Keratinocyte (primary cell): ENCODE data around the gene SLC16A2. TPM values are rescaled to one million over a fixed set of nuclear protein-coding genes. Genes with fewer than 3 reads are reported as not detected.
A peak's percentile ranks its signal among the peaks of the same experiment; 100 is the strongest.

Experiments
- DNase-seq: peaks from one replicate; pipeline ENCODE4 v3.0.0-alpha.2; 2011; ENCODE audit warnings: low read depth, missing footprints, low spot score
- FAIRE-seq: peaks from 2 replicates; lab custom pipeline; 2011; peaks lifted over from hg19 to GRCh38; lab: Jason Lieb, UNC
- H2AFZ ChIP-seq: 2 replicates; pipeline ENCODE4 v1.6.0; 2012; ENCODE audit warnings: low read length, control low read depth, inconsistent platforms; ENCODE audit not compliant: control insufficient read depth
- H3K27ac ChIP-seq: 2 replicates; pipeline ENCODE4 v1.5.1; 2011; ENCODE audit warnings: low read length; ENCODE audit not compliant: control insufficient read depth, insufficient read depth
- H3K27me3 ChIP-seq: 3 replicates; pipeline ENCODE4 v1.6.0; 2011; ENCODE audit warnings: low read length; ENCODE audit not compliant: control insufficient read depth, insufficient read depth; ENCODE audit errors: extremely low read depth
- H3K36me3 ChIP-seq, 2 experiments: 2 replicates in 1 of 2; 3 replicates in 1 of 2; pipeline ENCODE4 v1.5.1; 2011; ENCODE audit warnings: low read length in 2 of 2, mild to moderate bottlenecking in 1 of 2; ENCODE audit not compliant: control insufficient read depth in 2 of 2, insufficient read depth in 2 of 2; ENCODE audit errors: extremely low read depth in 1 of 2
- H3K4me1 ChIP-seq: 3 replicates; pipeline ENCODE4 v1.5.1; 2011; ENCODE audit warnings: low read length; ENCODE audit not compliant: control insufficient read depth, insufficient read depth; ENCODE audit errors: extremely low read depth
- H3K4me2 ChIP-seq: 3 replicates; pipeline ENCODE4 v1.6.0; 2011; ENCODE audit warnings: low read depth, low read length; ENCODE audit not compliant: control insufficient read depth, insufficient read depth; ENCODE audit errors: extremely low read depth
- H3K4me3 ChIP-seq, 3 experiments: fragments of 200-600 bp in 1 of 3; sonication (generic) in 1 of 3; 2 replicates in 2 of 3; 3 replicates in 1 of 3; pipeline ENCODE4 v1.5.1; 2011 to 2016; ENCODE audit warnings: low read length in 3 of 3, mild to moderate bottlenecking in 3 of 3, control low read depth in 2 of 3, inconsistent platforms in 1 of 3, low read depth in 1 of 3, mixed read lengths in 1 of 3, mixed run types in 1 of 3, moderate library complexity in 1 of 3; ENCODE audit not compliant: control insufficient read depth in 2 of 3, insufficient read depth in 2 of 3; ENCODE audit errors: extremely low read depth in 1 of 3
- H3K79me2 ChIP-seq: 2 replicates; pipeline ENCODE4 v1.6.0; 2012; ENCODE audit warnings: low read length; ENCODE audit not compliant: control insufficient read depth, insufficient read depth
- H3K9ac ChIP-seq: 3 replicates; pipeline ENCODE4 v1.6.0; 2011; ENCODE audit warnings: low read length; ENCODE audit not compliant: control insufficient read depth, insufficient read depth; ENCODE audit errors: extremely low read depth
- H3K9me1 ChIP-seq: 3 replicates; pipeline ENCODE4 v1.6.0; 2011; ENCODE audit warnings: low read length; ENCODE audit not compliant: control insufficient read depth, insufficient read depth; ENCODE audit errors: extremely low read depth
- H3K9me3 ChIP-seq: 2 replicates; pipeline ENCODE4 v1.5.1; 2012; ENCODE audit warnings: low read depth, low read length; ENCODE audit not compliant: control insufficient read depth
- H4K20me1 ChIP-seq: 3 replicates; pipeline ENCODE4 v1.6.0; 2011; ENCODE audit warnings: low read length; ENCODE audit not compliant: control insufficient read depth, insufficient read depth; ENCODE audit errors: extremely low read depth
- EZH2 ChIP-seq: IDR thresholded peaks from one replicate; pipeline ENCODE4 v1.6.1; 2012; ENCODE audit warnings: inconsistent platforms, mild to moderate bottlenecking, low read length, moderate library complexity
- dilution Hi-C: fragments of 300-500 bp; cut with MboI; formaldehyde crosslinking; loops from one replicate; pipeline ENCODE4 v1.7.0; 2020; ENCODE audit warnings: low sequenced_read_pairs; ENCODE audit not compliant: extremely low pct_ligation_motif_present
- polyA plus RNA-seq, 5 experiments: library from polyadenylated mRNA; depleted of rRNA in 3 of 5; stranded (reverse) in 3 of 5; stranded (forward) in 1 of 5; unstranded in 1 of 5; fragments of >200 nt; gene quantifications; 1 replicate in 1 of 5; 2 replicates in 3 of 5; 3 replicates in 1 of 5; pipeline versions ENCODE4 v1.2.1 to v1.2.3, GENCODE V29; 2011 to 2012; ENCODE audit warnings: missing spikeins in 2 of 5, low read depth in 1 of 5, low replicate concordance in 1 of 5
- TF ChIP-seq, protein P1 (sequence below), 3 experiments: IDR thresholded peaks in 1 of 3; conservative IDR thresholded peaks in 1 of 3; optimal IDR thresholded peaks in 1 of 3; 2 replicates in 2 of 3; 3 replicates in 1 of 3; pipeline versions ENCODE3 to v1.5.1; 2011; ENCODE audit warnings: low read length in 3 of 3, mild to moderate bottlenecking in 3 of 3, moderate library complexity in 2 of 3, control low read depth in 1 of 3, inconsistent platforms in 1 of 3; ENCODE audit not compliant: insufficient read depth in 2 of 3; ENCODE audit errors: extremely low read depth in 1 of 3

Gene SLC16A2
- polyA plus RNA-seq, 1 donor (not counting 4 experiments of a cell fraction or from before 2014, with no cell fraction given): 38.4 TPM

DNA sequence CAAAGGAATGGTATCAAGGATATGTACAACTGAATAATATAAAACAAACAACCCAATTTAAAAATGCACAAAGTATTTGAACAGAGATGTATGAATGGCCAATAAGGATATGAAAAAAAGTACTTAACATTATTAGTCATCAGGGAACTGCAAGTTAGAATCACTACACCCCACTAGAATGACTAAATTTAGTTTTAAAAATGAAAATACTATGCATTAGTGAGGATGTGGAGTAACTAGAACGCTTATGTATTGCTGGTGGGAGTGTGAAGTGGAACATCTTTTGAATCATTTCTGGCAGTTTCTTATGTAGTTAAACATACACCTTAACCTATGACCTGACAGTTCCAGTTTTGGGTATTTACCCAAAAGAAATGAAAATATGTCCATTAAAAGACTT, 13.0 kb upstream of the SLC16A2 start:
- Histone ChIP-seq H4K20me1 (no peaks in the 10 kb centered on the region), H3K9ac (no peak overlapping the region), H3K4me1 (no peaks in the 10 kb centered on the region), H3K79me2 (no peaks in the 10 kb centered on the region), H3K36me3 (no peaks in the 10 kb centered on the region), H3K9me1 (no peaks in the 10 kb centered on the region), H3K9me3 (no peaks in the 10 kb centered on the region), H3K4me2 (no peak overlapping the region), H3K27ac (no peak overlapping the region), H2AFZ (no peak overlapping the region), H3K4me3 (no peak overlapping the region), H3K27me3 (no peaks in the 10 kb centered on the region)
- dilution Hi-C loops: no loop called here
- TF ChIP-seq EZH2: no peak
- TF ChIP-seq, protein P1, sequence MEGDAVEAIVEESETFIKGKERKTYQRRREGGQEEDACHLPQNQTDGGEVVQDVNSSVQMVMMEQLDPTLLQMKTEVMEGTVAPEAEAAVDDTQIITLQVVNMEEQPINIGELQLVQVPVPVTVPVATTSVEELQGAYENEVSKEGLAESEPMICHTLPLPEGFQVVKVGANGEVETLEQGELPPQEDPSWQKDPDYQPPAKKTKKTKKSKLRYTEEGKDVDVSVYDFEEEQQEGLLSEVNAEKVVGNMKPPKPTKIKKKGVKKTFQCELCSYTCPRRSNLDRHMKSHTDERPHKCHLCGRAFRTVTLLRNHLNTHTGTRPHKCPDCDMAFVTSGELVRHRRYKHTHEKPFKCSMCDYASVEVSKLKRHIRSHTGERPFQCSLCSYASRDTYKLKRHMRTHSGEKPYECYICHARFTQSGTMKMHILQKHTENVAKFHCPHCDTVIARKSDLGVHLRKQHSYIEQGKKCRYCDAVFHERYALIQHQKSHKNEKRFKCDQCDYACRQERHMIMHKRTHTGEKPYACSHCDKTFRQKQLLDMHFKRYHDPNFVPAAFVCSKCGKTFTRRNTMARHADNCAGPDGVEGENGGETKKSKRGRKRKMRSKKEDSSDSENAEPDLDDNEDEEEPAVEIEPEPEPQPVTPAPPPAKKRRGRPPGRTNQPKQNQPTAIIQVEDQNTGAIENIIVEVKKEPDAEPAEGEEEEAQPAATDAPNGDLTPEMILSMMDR (optimal IDR thresholded peaks at IDR 0.05 in 1 of 3, IDR thresholded peaks at IDR 0.05 in 1 of 3, conservative IDR thresholded peaks at IDR 0.05 in 1 of 3; ENCODE audit: extremely low read depth in 1 of 3, insufficient read depth in 2 of 3, low read length in 3 of 3): no peak
- no peak for FAIRE-seq
- DNase-seq: no peak

DNA sequence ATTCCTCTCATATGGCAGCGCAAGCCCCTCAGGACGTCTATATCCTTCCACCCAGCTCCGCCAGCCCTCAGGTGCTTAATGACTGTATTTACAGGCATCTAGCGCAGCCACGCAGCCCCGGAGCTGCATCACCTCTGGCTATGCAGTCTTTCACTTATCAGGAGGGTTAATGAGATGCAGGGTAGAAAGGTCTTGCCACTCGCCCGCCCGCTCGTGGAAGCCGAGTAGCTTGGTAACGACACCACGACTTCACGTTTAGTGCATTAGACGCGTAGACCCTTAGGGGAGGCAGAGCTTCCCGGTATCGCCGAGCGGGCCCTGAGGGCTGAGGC, 1.5 kb upstream of the SLC16A2 start:
- H3K79me2 ChIP-seq: peaks cover 10% of the 10 kb centered on the region
- H3K27me3 ChIP-seq: no peaks in the 10 kb centered on the region
- H3K9me3 ChIP-seq: no peaks in the 10 kb centered on the region
- no peak for TF ChIP-seq EZH2
- TF ChIP-seq, protein P1 (optimal IDR thresholded peaks at IDR 0.05 in 1 of 3, IDR thresholded peaks at IDR 0.05 in 1 of 3, conservative IDR thresholded peaks at IDR 0.05 in 1 of 3; ENCODE audit: extremely low read depth in 1 of 3, insufficient read depth in 2 of 3, low read length in 3 of 3): no peak
- H3K4me1 ChIP-seq: no peaks in the 10 kb centered on the region
- H3K9me1 ChIP-seq: no peaks in the 10 kb centered on the region
- peak; percentile 17 for FAIRE-seq
- H3K36me3 ChIP-seq: peaks cover 0 to 3% of the 10 kb centered on the region in 2 experiments
- no peaks in the 10 kb centered on the region for H4K20me1 ChIP-seq
- peak overlapping the region; percentile 58 to 65 (median 63) for H3K4me3 ChIP-seq
- peak overlapping the region; percentile 75 for H3K9ac ChIP-seq
- H3K27ac ChIP-seq: peak overlapping the region; percentile 47
- peak overlapping the region; percentile 66 for H2AFZ ChIP-seq
- dilution Hi-C loops: no loop called here
- no peak for DNase-seq
- H3K4me2 ChIP-seq: peak overlapping the region; percentile 82
